Measurements from ENCODE around the gene TCF15. TPM values are rescaled to one million over a fixed set of nuclear protein-coding genes. Genes with fewer than 3 reads are reported as not detected.

The TCF15 gene
- total and polyA plus RNA-seq, 2 of the 13 experiments (the other 11 are each of a cell fraction or from before 2014, with no cell fraction given): not detected

GRCh38 chr20:653590-654416 lies 43.7 kb upstream of the TCF15 start (continued):
- TF ChIP-seq UBTF (CRISPR knock-in tag; IDR thresholded peaks at IDR 0.05) (no peak), DPF2 (CRISPR knock-in tag; IDR thresholded peaks at IDR 0.05; ENCODE audit: borderline replicate concordance, low read depth) (no peak; the same call in 1 of the 2 replicates), ZNF616 (CRISPR knock-in tag; IDR thresholded peaks at IDR 0.05; ENCODE audit: low read depth) (no peak), ZNF567 (CRISPR knock-in tag; IDR thresholded peaks at IDR 0.05; ENCODE audit: borderline replicate concordance) (no peak), HNF1A (IDR thresholded peaks at IDR 0.05; ENCODE audit: low read depth) (no peak), HNF1A (CRISPR knock-in tag; IDR thresholded peaks at IDR 0.05; ENCODE audit: borderline replicate concordance) (peak; percentile 55; the same call in 1 of the 2 replicates), ZSCAN25 (CRISPR knock-in tag; IDR thresholded peaks at IDR 0.05) (0 out of 2 replicates have a peak, but pooled peaks have one; percentile 20), SNRNP70 (IDR thresholded peaks at IDR 0.05; ENCODE audit: low read depth, low read length) (no peak), NCOA5 (CRISPR knock-in tag; IDR thresholded peaks at IDR 0.05) (no peak), ATF5 (CRISPR knock-in tag; IDR thresholded peaks at IDR 0.05; ENCODE audit: low read depth) (peak; percentile 79; the same call in 1 of the 2 replicates), CSRNP2 (CRISPR knock-in tag; conservative IDR thresholded peaks at IDR 0.05; ENCODE audit: low read depth) (no peak), FLYWCH1 (CRISPR knock-in tag; IDR thresholded peaks at IDR 0.05) (no peak), PHF8 (CRISPR knock-in tag; IDR thresholded peaks at IDR 0.05) (no peak), EED (CRISPR knock-in tag; IDR thresholded peaks at IDR 0.05) (0 out of 2 replicates have a peak, but pooled peaks have one; percentile 30), ZFP82 (CRISPR knock-in tag; IDR thresholded peaks at IDR 0.05; ENCODE audit: borderline replicate concordance) (peak; percentile 7; the same call in 1 of the 2 replicates)
- TF ChIP-seq, protein P1, sequence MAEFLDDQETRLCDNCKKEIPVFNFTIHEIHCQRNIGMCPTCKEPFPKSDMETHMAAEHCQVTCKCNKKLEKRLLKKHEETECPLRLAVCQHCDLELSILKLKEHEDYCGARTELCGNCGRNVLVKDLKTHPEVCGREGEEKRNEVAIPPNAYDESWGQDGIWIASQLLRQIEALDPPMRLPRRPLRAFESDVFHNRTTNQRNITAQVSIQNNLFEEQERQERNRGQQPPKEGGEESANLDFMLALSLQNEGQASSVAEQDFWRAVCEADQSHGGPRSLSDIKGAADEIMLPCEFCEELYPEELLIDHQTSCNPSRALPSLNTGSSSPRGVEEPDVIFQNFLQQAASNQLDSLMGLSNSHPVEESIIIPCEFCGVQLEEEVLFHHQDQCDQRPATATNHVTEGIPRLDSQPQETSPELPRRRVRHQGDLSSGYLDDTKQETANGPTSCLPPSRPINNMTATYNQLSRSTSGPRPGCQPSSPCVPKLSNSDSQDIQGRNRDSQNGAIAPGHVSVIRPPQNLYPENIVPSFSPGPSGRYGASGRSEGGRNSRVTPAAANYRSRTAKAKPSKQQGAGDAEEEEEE (CRISPR knock-in tag; IDR thresholded peaks at IDR 0.05; ENCODE audit: borderline replicate concordance): no peak

Measured in HepG2 (cell line).